IPS-18a (cell line): ENCODE results near the gene RANBP2.
"Not testable (repeated sequence)": the region's sequence is repeated elsewhere in the genome, so short reads cannot be mapped to it uniquely, and the experiment has no call there.

Experiments
- H3K27ac ChIP-seq: one replicate; pipeline ENCODE4 v1.5.1; 2013; ENCODE audit warnings: low read length
- H3K27me3 ChIP-seq: one replicate; pipeline ENCODE4 v1.6.1; 2013; ENCODE audit warnings: mild to moderate bottlenecking, low read length; ENCODE audit not compliant: control insufficient read depth, insufficient read depth
- H3K36me3 ChIP-seq: one replicate; pipeline ENCODE4 v1.6.1; 2013; ENCODE audit warnings: low read depth, low read length; ENCODE audit not compliant: control insufficient read depth
- H3K4me1 ChIP-seq: one replicate; pipeline ENCODE4 v1.6.1; 2013; ENCODE audit warnings: low read depth, low read length; ENCODE audit not compliant: control insufficient read depth
- H3K4me3 ChIP-seq: one replicate; pipeline ENCODE4 v1.5.1; 2013; ENCODE audit warnings: low read length
- H3K9ac ChIP-seq: one replicate; pipeline ENCODE4 v1.6.1; 2013; ENCODE audit warnings: mild to moderate bottlenecking, low read length, moderate library complexity
- H3K9me3 ChIP-seq: one replicate; pipeline ENCODE4 v1.6.1; 2013; ENCODE audit warnings: low read depth, low read length; ENCODE audit not compliant: control insufficient read depth

Gene RANBP2

GRCh38 chr2:108701806-108702205 is 17.5 kb upstream of the RANBP2 start:
- Histone ChIP-seq H3K4me1 (no peaks in the 10 kb centered on the region), H3K9me3 (no peaks in the 10 kb centered on the region), H3K27me3 (no peaks in the 10 kb centered on the region), H3K27ac (no peak overlapping the region), H3K9ac (no peak overlapping the region), H3K36me3 (no peaks in the 10 kb centered on the region), H3K4me3 (no peak overlapping the region)

- Histone ChIP-seq H3K4me1 (no peaks in the 10 kb centered on the region), H3K36me3 (no peaks in the 10 kb centered on the region), H3K9ac (no peak overlapping the region), H3K27ac (no peak overlapping the region), H3K27me3 (no peaks in the 10 kb centered on the region), H3K9me3 (no peaks in the 10 kb centered on the region), H3K4me3 (no peak overlapping the region)
These were observed 14.4 kb upstream of the RANBP2 start for GRCh38 chr2:108704871-108705270.

- Histone ChIP-seq H3K27me3 (no peaks in the 10 kb centered on the region), H3K36me3 (no peaks in the 10 kb centered on the region), H3K27ac (no peak overlapping the region), H3K4me1 (no peaks in the 10 kb centered on the region), H3K9me3 (no peaks in the 10 kb centered on the region), H3K9ac (no peak overlapping the region), H3K4me3 (no peak overlapping the region)
These were observed 12.0 kb upstream of the RANBP2 start for GRCh38 chr2:108707300-108707699.

- not testable (repeated sequence) for H3K9ac ChIP-seq, H3K9me3 ChIP-seq, H3K4me3 ChIP-seq, H3K27me3 ChIP-seq, H3K4me1 ChIP-seq, H3K27ac ChIP-seq, H3K36me3 ChIP-seq
These were observed 2.3 kb upstream of the RANBP2 start for GRCh38 chr2:108716971-108717370.

- not testable (repeated sequence) for H3K9ac ChIP-seq, H3K27ac ChIP-seq, H3K4me3 ChIP-seq, H3K36me3 ChIP-seq, H3K27me3 ChIP-seq, H3K9me3 ChIP-seq, H3K4me1 ChIP-seq
These were observed 6.8 kb downstream of the RANBP2 start for GRCh38 chr2:108726048-108726447.

GRCh38 chr2:108734656-108735055 is 15.4 kb downstream of the RANBP2 start:
- peaks cover 12% of the 10 kb centered on the region for H3K36me3 ChIP-seq
- H3K27ac ChIP-seq, H3K27me3 ChIP-seq, H3K9me3 ChIP-seq, H3K4me1 ChIP-seq, H3K9ac ChIP-seq, H3K4me3 ChIP-seq: not testable (repeated sequence)

GRCh38 chr2:108757973-108758372 is 38.7 kb downstream of the RANBP2 start:
- H3K9ac ChIP-seq, H3K9me3 ChIP-seq, H3K4me3 ChIP-seq, H3K4me1 ChIP-seq, H3K27me3 ChIP-seq, H3K27ac ChIP-seq: not testable (repeated sequence)
- H3K36me3 ChIP-seq = peaks cover 15% of the 10 kb centered on the region

GRCh38 chr2:108762618-108763017 is 43.3 kb downstream of the RANBP2 start:
- H3K4me1 ChIP-seq, H3K27ac ChIP-seq, H3K9ac ChIP-seq, H3K9me3 ChIP-seq, H3K4me3 ChIP-seq, H3K27me3 ChIP-seq: not testable (repeated sequence)
- H3K36me3 ChIP-seq = peaks cover 38% of the 10 kb centered on the region

GRCh38 chr2:108766671-108767070 is 47.4 kb downstream of the RANBP2 start:
- H3K9me3 ChIP-seq, H3K9ac ChIP-seq, H3K27me3 ChIP-seq, H3K4me1 ChIP-seq, H3K4me3 ChIP-seq, H3K27ac ChIP-seq: not testable (repeated sequence)
- H3K36me3 ChIP-seq = peaks cover 43% of the 10 kb centered on the region

- H3K9ac ChIP-seq, H3K4me1 ChIP-seq, H3K27me3 ChIP-seq, H3K9me3 ChIP-seq, H3K27ac ChIP-seq, H3K4me3 ChIP-seq: not testable (repeated sequence)
- peaks cover 51% of the 10 kb centered on the region for H3K36me3 ChIP-seq
These were observed 48.6 kb downstream of the RANBP2 start for GRCh38 chr2:108767859-108768258.

GRCh38 chr2:108776475-108776874 is 57.2 kb downstream of the RANBP2 start:
- Histone ChIP-seq H3K4me3 (no peak overlapping the region), H3K4me1 (no peaks in the 10 kb centered on the region), H3K9me3 (no peaks in the 10 kb centered on the region), H3K27ac (no peak overlapping the region), H3K9ac (no peak overlapping the region), H3K36me3 (peaks cover 76% of the 10 kb centered on the region), H3K27me3 (no peaks in the 10 kb centered on the region)

GRCh38 chr2:108778857-108779256 is 59.6 kb downstream of the RANBP2 start:
- Histone ChIP-seq H3K9ac (no peak overlapping the region), H3K9me3 (no peaks in the 10 kb centered on the region), H3K4me1 (no peaks in the 10 kb centered on the region), H3K27ac (no peak overlapping the region), H3K27me3 (no peaks in the 10 kb centered on the region), H3K4me3 (no peak overlapping the region), H3K36me3 (peaks cover 73% of the 10 kb centered on the region)

- peak overlapping the region; percentile 96 for H3K4me3 ChIP-seq
- peak overlapping the region; percentile 89 for H3K9ac ChIP-seq
- no peaks in the 10 kb centered on the region for H3K9me3 ChIP-seq
- peaks cover 5% of the 10 kb centered on the region for H3K4me1 ChIP-seq
- H3K36me3 ChIP-seq = peaks cover 49% of the 10 kb centered on the region
- H3K27me3 ChIP-seq = no peaks in the 10 kb centered on the region
- peak overlapping the region; percentile 68 for H3K27ac ChIP-seq
These were observed 66.7 kb downstream of the RANBP2 start for GRCh38 chr2:108786008-108786353.
